ENCODE results near the gene ARHGAP6.

DNA sequence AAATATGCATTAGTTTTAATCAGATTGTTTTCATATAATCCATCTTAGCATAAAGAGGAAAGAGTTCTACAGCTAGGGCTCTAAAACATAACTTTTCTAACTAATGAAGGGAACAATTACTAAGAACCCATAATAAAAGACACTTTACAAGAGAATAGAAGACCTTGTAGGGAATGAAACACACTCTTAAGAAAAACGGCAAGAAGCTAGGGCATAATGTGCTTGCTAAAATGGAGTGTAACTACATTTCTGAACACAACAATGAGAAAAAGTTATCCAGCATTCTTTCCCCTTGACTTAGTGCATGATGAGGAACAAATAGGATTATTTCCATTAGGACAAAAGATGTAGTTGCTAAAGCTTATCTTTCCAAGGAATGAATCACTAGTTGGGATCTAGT lies 54.6 kb downstream of the ARHGAP6 start:
- TF ChIP-seq CTCF (IDR thresholded peaks at IDR 0.05; ENCODE audit: extremely low read depth in 1 of 2, insufficient read depth in 1 of 2, low read depth in 1 of 2, low read length in 2 of 2) (no peak), POLR2AphosphoS5 (IDR thresholded peaks at IDR 0.05; ENCODE audit: insufficient read depth, low read depth, low read length) (no peak), POLR2A (IDR thresholded peaks at IDR 0.05; ENCODE audit: low read depth, low read length) (no peak), GATA2 (IDR thresholded peaks at IDR 0.05; ENCODE audit: insufficient read depth, insufficient read length, low read depth, low read length) (no peak)
